CD1c-positive myeloid dendritic cell (primary cell): ENCODE measurements around the gene ITGB1BP1.

ENCODE experiments used
- DNase-seq: peaks from one replicate; pipeline ENCODE4 v3.0.0-alpha.2; 2016; ENCODE audit errors: extremely low spot score

The ITGB1BP1 gene

GRCh38 chr2:9423100-9423921 is at the start of gene ITGB1BP1, which contains the start of gene CPSF3:
Gene ITGB1BP1 (minus strand): TSS chr2:9423528. CDS start chr2:9418697, 4,831 bp downstream.
Gene CPSF3 (plus strand): TSS chr2:9423654. CDS start chr2:9423774, 120 bp downstream.
- peak; percentile 99 for DNase-seq

- DNase-seq, result no peak
Measured at GRCh38 chr2:9472511-9472910, 49.2 kb upstream of the ITGB1BP1 start.

GRCh38 chr2:9471206-9471605 is 47.9 kb upstream of the ITGB1BP1 start:
- DNase-seq, result no peak

- no peak for DNase-seq
Measured at GRCh38 chr2:9467687-9468086, 44.4 kb upstream of the ITGB1BP1 start.

- no peak for DNase-seq
Measured at GRCh38 chr2:9466147-9466683, 42.9 kb upstream of the ITGB1BP1 start.

GRCh38 chr2:9465170-9465569 is 41.8 kb upstream of the ITGB1BP1 start:
- no peak for DNase-seq

GRCh38 chr2:9463698-9464034 is 40.3 kb upstream of the ITGB1BP1 start:
- DNase-seq, result no peak

GRCh38 chr2:9462886-9463697 is 39.8 kb upstream of the ITGB1BP1 start:
- DNase-seq, result no peak

- DNase-seq, result no peak
Measured at GRCh38 chr2:9462313-9462712, 39.0 kb upstream of the ITGB1BP1 start.

- DNase-seq, result no peak
Measured at GRCh38 chr2:9461079-9461478, 37.8 kb upstream of the ITGB1BP1 start.

- DNase-seq, result no peak
Measured at GRCh38 chr2:9460441-9461017, 37.2 kb upstream of the ITGB1BP1 start.

GRCh38 chr2:9451231-9451630 is 27.9 kb upstream of the ITGB1BP1 start:
- no peak for DNase-seq

- DNase-seq, result no peak
Measured at GRCh38 chr2:9445089-9445488, 21.8 kb upstream of the ITGB1BP1 start.

GRCh38 chr2:9443526-9443925 is 20.2 kb upstream of the ITGB1BP1 start:
- DNase-seq, result no peak

GRCh38 chr2:9441556-9441955 is 18.2 kb upstream of the ITGB1BP1 start:
- no peak for DNase-seq

- no peak for DNase-seq
Measured at GRCh38 chr2:9440058-9440727, 16.9 kb upstream of the ITGB1BP1 start.

GRCh38 chr2:9439536-9439935 is 16.2 kb upstream of the ITGB1BP1 start:
- DNase-seq, result no peak

GRCh38 chr2:9434489-9434888 is 11.2 kb upstream of the ITGB1BP1 start:
- no peak for DNase-seq

- DNase-seq, result no peak
Measured at GRCh38 chr2:9430316-9431293, 7.3 kb upstream of the ITGB1BP1 start.

- no peak for DNase-seq
Measured at GRCh38 chr2:9428965-9429577, 5.7 kb upstream of the ITGB1BP1 start.
